ENCODE measurements around the gene RDH11. TPM values are rescaled to one million over a fixed set of nuclear protein-coding genes. Genes with fewer than 3 reads are reported as not detected.

Gene RDH11
- polyA plus RNA-seq, 1 donor (not counting 4 experiments of a cell fraction or from before 2014, with no cell fraction given) = 202 TPM

DNA sequence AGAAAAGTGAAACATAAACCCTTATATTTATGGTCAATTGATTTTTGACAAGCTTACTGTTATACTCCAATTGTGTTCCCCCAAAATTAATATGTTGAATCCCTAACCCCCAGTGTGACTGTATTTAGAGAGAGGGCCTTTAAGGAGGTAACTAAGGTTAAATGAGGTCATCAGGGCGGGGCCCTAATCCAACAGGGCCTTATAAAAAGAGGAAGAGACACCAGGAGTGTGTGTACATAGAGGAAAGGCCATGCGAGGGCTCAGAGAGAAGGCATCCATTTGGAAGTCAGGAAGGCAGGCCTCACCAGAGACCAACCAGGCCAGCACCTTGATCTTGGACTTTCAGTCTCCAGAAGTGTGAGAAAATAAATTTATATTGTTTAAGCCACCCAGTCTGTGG lies 14.6 kb downstream of the RDH11 start:
- Histone ChIP-seq H2AFZ (ENCODE audit: control insufficient read depth, low read length) (no peak overlapping the region), H3K9me1 (ENCODE audit: control insufficient read depth, extremely low read depth, insufficient read depth, low read length) (peaks cover 2% of the 10 kb centered on the region), H3K4me3 (ENCODE audit: control insufficient read depth in 2 of 3, extremely low read depth in 1 of 3, insufficient read depth in 2 of 3, low read depth in 1 of 3, low read length in 3 of 3) (no peak overlapping the region), H4K20me1 (ENCODE audit: control insufficient read depth, extremely low read depth, insufficient read depth, low read length) (peaks cover 3% of the 10 kb centered on the region), H3K9ac (ENCODE audit: control insufficient read depth, extremely low read depth, insufficient read depth, low read length) (no peak overlapping the region), H3K36me3 (ENCODE audit: control insufficient read depth in 2 of 2, extremely low read depth in 1 of 2, insufficient read depth in 2 of 2, low read length in 2 of 2) (peaks cover 23 to 41% of the 10 kb centered on the region in 2 experiments), H3K79me2 (ENCODE audit: control insufficient read depth, insufficient read depth, low read length) (peaks cover 56% of the 10 kb centered on the region), H3K4me2 (ENCODE audit: control insufficient read depth, extremely low read depth, insufficient read depth, low read depth, low read length) (no peak overlapping the region), H3K4me1 (ENCODE audit: control insufficient read depth, extremely low read depth, insufficient read depth, low read length) (peaks cover 6% of the 10 kb centered on the region), H3K9me3 (ENCODE audit: control insufficient read depth, low read depth, low read length) (no peaks in the 10 kb centered on the region), H3K27ac (ENCODE audit: control insufficient read depth, insufficient read depth, low read length) (peak overlapping the region; percentile 13), H3K27me3 (ENCODE audit: control insufficient read depth, extremely low read depth, insufficient read depth, low read length) (no peaks in the 10 kb centered on the region)
- no peak for TF ChIP-seq CTCF (optimal IDR thresholded peaks at IDR 0.05 in 1 of 3, IDR thresholded peaks at IDR 0.05 in 1 of 3, conservative IDR thresholded peaks at IDR 0.05 in 1 of 3; ENCODE audit: extremely low read depth in 1 of 3, insufficient read depth in 2 of 3, low read length in 3 of 3)
- no peak for TF ChIP-seq EZH2 (IDR thresholded peaks at IDR 0.05; ENCODE audit: low read length)
- dilution Hi-C loops (cut with MboI; ENCODE audit: extremely low pct_ligation_motif_present, low sequenced_read_pairs) = no loop called here
- DNase-seq (ENCODE audit: low read depth, low spot score) = no peak
- no peak for FAIRE-seq

DNA sequence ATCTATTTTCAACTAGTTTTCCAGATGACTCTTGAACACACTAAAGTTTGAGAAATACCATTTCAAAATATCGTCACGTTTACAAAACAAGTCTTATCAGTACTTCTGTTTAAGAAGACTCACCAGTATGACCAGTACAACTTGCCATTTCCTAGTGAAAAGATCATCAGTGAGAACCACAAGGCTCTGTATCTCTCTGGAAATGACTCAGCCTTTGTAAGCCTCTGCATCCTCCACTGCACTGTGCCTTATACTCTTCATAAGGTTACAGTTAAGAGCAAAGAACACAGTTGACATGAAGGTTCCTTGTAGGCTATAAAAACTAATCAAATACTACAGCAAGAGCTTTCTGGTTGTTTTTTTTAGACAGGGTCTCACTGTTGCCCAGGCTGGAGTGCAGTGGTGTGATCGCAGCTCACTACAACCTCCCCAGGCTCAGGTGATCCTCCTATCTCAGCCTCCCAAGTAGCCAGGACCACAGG lies 15.4 kb downstream of the RDH11 start:
- no peak for DNase-seq (ENCODE audit: low read depth, low spot score)
- H3K4me2 ChIP-seq (ENCODE audit: control insufficient read depth, extremely low read depth, insufficient read depth, low read depth, low read length) = no peak overlapping the region
- H3K79me2 ChIP-seq (ENCODE audit: control insufficient read depth, insufficient read depth, low read length) = peaks cover 53% of the 10 kb centered on the region
- H3K4me1 ChIP-seq (ENCODE audit: control insufficient read depth, extremely low read depth, insufficient read depth, low read length) = peaks cover 6% of the 10 kb centered on the region
- H3K36me3 ChIP-seq (ENCODE audit: control insufficient read depth in 2 of 2, extremely low read depth in 1 of 2, insufficient read depth in 2 of 2, low read length in 2 of 2) = peaks cover 19 to 36% of the 10 kb centered on the region in 2 experiments
- dilution Hi-C loops (cut with MboI; ENCODE audit: extremely low pct_ligation_motif_present, low sequenced_read_pairs) = no loop called here
- H3K27me3 ChIP-seq (ENCODE audit: control insufficient read depth, extremely low read depth, insufficient read depth, low read length) = no peaks in the 10 kb centered on the region
- no peak overlapping the region for H2AFZ ChIP-seq (ENCODE audit: control insufficient read depth, low read length)
- TF ChIP-seq CTCF (optimal IDR thresholded peaks at IDR 0.05 in 1 of 3, IDR thresholded peaks at IDR 0.05 in 1 of 3, conservative IDR thresholded peaks at IDR 0.05 in 1 of 3; ENCODE audit: extremely low read depth in 1 of 3, insufficient read depth in 2 of 3, low read length in 3 of 3) (no peak), EZH2 (IDR thresholded peaks at IDR 0.05; ENCODE audit: low read length) (no peak)
- FAIRE-seq = peak; percentile 59
- peaks cover 2% of the 10 kb centered on the region for H3K9me1 ChIP-seq (ENCODE audit: control insufficient read depth, extremely low read depth, insufficient read depth, low read length)
- no peak overlapping the region for H3K27ac ChIP-seq (ENCODE audit: control insufficient read depth, insufficient read depth, low read length)
- peaks cover 3% of the 10 kb centered on the region for H4K20me1 ChIP-seq (ENCODE audit: control insufficient read depth, extremely low read depth, insufficient read depth, low read length)
- no peaks in the 10 kb centered on the region for H3K9me3 ChIP-seq (ENCODE audit: control insufficient read depth, low read depth, low read length)
- no peak overlapping the region for H3K4me3 ChIP-seq (ENCODE audit: control insufficient read depth in 2 of 3, extremely low read depth in 1 of 3, insufficient read depth in 2 of 3, low read depth in 1 of 3, low read length in 3 of 3)
- H3K9ac ChIP-seq (ENCODE audit: control insufficient read depth, extremely low read depth, insufficient read depth, low read length) = no peak overlapping the region
